ENCODE measurements around the gene EEF1A1.

GRCh38 chr6:73538116-73538779 is 17.4 kb upstream of the EEF1A1 start:
- TF ChIP-seq, protein P1, sequence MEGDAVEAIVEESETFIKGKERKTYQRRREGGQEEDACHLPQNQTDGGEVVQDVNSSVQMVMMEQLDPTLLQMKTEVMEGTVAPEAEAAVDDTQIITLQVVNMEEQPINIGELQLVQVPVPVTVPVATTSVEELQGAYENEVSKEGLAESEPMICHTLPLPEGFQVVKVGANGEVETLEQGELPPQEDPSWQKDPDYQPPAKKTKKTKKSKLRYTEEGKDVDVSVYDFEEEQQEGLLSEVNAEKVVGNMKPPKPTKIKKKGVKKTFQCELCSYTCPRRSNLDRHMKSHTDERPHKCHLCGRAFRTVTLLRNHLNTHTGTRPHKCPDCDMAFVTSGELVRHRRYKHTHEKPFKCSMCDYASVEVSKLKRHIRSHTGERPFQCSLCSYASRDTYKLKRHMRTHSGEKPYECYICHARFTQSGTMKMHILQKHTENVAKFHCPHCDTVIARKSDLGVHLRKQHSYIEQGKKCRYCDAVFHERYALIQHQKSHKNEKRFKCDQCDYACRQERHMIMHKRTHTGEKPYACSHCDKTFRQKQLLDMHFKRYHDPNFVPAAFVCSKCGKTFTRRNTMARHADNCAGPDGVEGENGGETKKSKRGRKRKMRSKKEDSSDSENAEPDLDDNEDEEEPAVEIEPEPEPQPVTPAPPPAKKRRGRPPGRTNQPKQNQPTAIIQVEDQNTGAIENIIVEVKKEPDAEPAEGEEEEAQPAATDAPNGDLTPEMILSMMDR (IDR thresholded peaks at IDR 0.05): no peak
- no peak for TF ChIP-seq EP300 (IDR thresholded peaks at IDR 0.05)
